ENCODE measurements around the gene CEP112.

DNA sequence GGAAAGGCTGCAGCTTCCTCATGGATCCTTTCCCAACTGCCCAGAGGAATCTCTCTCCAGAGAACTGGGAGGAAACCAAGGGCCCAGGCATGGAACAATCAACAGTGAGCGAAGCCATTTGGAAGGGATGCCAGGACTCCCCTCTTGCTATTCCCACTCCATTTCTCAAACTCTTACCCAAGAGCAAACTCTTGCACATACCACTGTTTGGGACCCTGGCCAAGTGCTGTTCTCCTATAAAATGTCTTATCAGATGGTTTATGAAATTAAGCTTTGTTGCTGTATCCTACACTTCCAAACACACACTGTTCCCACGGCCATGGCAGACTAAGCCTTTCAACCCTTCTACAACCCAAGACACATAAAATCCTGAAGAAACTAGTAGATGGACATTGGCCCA, 582.2 kb downstream of the CEP112 start:
- no peak for TF ChIP-seq IRF4 (IDR thresholded peaks at IDR 0.05; ENCODE audit: low read depth, low read length)
- TF ChIP-seq, protein P1, sequence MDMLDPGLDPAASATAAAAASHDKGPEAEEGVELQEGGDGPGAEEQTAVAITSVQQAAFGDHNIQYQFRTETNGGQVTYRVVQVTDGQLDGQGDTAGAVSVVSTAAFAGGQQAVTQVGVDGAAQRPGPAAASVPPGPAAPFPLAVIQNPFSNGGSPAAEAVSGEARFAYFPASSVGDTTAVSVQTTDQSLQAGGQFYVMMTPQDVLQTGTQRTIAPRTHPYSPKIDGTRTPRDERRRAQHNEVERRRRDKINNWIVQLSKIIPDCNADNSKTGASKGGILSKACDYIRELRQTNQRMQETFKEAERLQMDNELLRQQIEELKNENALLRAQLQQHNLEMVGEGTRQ (IDR thresholded peaks at IDR 0.05; ENCODE audit: borderline replicate concordance, low read depth, low read length), result no peak
- TF ChIP-seq, protein P2, sequence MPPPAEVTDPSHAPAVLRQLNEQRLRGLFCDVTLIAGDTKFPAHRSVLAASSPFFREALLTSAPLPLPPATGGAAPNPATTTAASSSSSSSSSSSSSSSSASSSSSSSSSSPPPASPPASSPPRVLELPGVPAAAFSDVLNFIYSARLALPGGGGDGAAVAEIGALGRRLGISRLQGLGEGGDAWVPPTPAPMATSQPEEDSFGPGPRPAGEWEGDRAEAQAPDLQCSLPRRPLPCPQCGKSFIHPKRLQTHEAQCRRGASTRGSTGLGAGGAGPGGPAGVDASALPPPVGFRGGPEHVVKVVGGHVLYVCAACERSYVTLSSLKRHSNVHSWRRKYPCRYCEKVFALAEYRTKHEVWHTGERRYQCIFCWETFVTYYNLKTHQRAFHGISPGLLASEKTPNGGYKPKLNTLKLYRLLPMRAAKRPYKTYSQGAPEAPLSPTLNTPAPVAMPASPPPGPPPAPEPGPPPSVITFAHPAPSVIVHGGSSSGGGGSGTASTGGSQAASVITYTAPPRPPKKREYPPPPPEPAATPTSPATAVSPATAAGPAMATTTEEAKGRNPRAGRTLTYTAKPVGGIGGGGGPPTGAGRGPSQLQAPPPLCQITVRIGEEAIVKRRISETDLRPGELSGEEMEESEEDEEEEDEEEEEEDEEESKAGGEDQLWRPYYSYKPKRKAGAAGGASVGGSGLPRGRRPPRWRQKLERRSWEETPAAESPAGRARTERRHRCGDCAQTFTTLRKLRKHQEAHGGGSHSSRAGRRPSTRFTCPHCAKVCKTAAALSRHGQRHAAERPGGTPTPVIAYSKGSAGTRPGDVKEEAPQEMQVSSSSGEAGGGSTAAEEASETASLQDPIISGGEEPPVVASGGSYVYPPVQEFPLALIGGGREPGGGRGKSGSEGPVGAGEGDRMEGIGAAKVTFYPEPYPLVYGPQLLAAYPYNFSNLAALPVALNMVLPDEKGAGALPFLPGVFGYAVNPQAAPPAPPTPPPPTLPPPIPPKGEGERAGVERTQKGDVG (CRISPR knock-in tag; IDR thresholded peaks at IDR 0.05), result no peak
- TF ChIP-seq RFX5 (IDR thresholded peaks at IDR 0.05; ENCODE audit: low read depth, low read length), result no peak
- TF ChIP-seq, protein P3, sequence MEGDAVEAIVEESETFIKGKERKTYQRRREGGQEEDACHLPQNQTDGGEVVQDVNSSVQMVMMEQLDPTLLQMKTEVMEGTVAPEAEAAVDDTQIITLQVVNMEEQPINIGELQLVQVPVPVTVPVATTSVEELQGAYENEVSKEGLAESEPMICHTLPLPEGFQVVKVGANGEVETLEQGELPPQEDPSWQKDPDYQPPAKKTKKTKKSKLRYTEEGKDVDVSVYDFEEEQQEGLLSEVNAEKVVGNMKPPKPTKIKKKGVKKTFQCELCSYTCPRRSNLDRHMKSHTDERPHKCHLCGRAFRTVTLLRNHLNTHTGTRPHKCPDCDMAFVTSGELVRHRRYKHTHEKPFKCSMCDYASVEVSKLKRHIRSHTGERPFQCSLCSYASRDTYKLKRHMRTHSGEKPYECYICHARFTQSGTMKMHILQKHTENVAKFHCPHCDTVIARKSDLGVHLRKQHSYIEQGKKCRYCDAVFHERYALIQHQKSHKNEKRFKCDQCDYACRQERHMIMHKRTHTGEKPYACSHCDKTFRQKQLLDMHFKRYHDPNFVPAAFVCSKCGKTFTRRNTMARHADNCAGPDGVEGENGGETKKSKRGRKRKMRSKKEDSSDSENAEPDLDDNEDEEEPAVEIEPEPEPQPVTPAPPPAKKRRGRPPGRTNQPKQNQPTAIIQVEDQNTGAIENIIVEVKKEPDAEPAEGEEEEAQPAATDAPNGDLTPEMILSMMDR (IDR thresholded peaks at IDR 0.05 in 2 of 3, conservative IDR thresholded peaks at IDR 0.05 in 1 of 3; ENCODE audit: control insufficient read depth in 2 of 3, extremely low read depth in 1 of 3, insufficient read depth in 1 of 3, low read depth in 3 of 3, low read length in 3 of 3), result no peak
- TF ChIP-seq, protein P4, sequence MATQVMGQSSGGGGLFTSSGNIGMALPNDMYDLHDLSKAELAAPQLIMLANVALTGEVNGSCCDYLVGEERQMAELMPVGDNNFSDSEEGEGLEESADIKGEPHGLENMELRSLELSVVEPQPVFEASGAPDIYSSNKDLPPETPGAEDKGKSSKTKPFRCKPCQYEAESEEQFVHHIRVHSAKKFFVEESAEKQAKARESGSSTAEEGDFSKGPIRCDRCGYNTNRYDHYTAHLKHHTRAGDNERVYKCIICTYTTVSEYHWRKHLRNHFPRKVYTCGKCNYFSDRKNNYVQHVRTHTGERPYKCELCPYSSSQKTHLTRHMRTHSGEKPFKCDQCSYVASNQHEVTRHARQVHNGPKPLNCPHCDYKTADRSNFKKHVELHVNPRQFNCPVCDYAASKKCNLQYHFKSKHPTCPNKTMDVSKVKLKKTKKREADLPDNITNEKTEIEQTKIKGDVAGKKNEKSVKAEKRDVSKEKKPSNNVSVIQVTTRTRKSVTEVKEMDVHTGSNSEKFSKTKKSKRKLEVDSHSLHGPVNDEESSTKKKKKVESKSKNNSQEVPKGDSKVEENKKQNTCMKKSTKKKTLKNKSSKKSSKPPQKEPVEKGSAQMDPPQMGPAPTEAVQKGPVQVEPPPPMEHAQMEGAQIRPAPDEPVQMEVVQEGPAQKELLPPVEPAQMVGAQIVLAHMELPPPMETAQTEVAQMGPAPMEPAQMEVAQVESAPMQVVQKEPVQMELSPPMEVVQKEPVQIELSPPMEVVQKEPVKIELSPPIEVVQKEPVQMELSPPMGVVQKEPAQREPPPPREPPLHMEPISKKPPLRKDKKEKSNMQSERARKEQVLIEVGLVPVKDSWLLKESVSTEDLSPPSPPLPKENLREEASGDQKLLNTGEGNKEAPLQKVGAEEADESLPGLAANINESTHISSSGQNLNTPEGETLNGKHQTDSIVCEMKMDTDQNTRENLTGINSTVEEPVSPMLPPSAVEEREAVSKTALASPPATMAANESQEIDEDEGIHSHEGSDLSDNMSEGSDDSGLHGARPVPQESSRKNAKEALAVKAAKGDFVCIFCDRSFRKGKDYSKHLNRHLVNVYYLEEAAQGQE (IDR thresholded peaks at IDR 0.05; ENCODE audit: low read depth, low read length), result no peak
- no peak for TF ChIP-seq TCF3 (IDR thresholded peaks at IDR 0.05; ENCODE audit: borderline replicate concordance, insufficient read depth, low read depth, low read length)
- TF ChIP-seq ZNF274 (IDR thresholded peaks at IDR 0.05; ENCODE audit: insufficient read depth, insufficient read length), result no peak
- TF ChIP-seq SPI1 (IDR thresholded peaks at IDR 0.05; ENCODE audit: borderline replicate concordance, insufficient read depth, low read depth, low read length), result no peak

Measured in GM12878 (cell line).